HG03108 (cell line): Measurements from ENCODE around the gene PYGO2.
"Not testable (repeated sequence)": the region's sequence is repeated elsewhere in the genome, so short reads cannot be mapped to it uniquely, and the experiment has no call there.

Experiments
- ATAC-seq: cut with Tn5 transposase; IDR thresholded peaks from one replicate; pipeline ENCODE4 v1.9.1; 2021; ENCODE audit warnings: moderate library complexity; ENCODE audit not compliant: unreplicated experiment

PYGO2 gene

DNA sequence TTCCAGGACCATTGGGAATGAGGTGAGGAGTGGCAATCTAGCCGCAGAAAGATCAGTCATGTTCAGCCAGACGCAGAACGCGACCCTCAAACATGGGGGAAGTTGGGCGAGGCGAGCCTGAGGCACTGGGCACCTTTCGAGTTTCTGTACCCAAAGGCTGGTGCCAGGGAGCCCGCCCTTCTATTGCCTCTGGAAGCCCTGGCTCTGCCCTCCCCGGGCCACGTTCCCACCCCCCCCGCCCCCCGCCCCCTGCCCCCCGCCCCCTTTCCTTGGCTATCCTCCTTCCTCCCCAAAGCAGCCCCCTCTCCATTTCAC is 38.8 kb upstream of the PYGO2 start:
- ATAC-seq, result no peak

DNA sequence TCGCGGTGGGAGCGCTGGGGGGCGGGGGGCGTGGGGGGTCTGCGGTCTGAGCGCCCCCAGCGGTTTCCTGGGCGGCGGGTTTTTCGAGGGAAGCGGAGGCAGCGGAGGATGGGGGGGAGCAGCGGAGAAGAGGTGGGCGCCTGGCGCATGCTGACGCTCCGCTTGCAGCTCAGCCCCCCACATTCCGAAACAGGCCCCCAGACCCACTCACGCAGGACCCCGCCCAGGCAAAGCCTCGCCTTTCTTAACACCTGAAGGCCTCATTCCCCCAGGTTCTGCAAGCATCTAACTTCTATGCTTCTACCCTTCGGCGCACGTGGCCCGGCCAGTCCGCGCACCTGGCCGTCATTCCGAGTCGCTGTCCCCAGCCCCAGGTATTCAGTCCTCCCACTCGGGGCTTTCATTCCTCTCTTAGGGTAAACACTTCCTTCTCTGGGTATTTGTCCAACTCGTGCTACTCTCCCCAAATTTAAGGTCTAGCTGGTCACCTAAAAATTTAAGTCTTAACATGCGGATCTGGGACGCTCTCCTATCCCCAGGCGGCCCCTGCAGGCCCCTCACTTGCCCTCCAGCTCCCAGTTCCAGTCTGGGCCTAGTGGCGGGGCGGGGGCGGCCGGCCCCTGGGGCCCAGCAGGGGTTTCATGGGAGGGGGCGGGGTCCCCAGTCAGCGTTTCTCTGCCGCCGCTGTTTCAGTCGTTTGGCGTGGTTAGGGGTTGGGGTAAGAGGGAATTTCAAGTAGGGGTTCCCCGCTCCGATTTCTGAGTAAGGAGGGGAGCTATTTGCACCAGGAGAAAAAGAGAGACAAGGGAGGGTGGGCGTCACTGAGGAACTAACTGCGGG is 38.2 kb upstream of the PYGO2 start:
- ATAC-seq, result no peak

DNA sequence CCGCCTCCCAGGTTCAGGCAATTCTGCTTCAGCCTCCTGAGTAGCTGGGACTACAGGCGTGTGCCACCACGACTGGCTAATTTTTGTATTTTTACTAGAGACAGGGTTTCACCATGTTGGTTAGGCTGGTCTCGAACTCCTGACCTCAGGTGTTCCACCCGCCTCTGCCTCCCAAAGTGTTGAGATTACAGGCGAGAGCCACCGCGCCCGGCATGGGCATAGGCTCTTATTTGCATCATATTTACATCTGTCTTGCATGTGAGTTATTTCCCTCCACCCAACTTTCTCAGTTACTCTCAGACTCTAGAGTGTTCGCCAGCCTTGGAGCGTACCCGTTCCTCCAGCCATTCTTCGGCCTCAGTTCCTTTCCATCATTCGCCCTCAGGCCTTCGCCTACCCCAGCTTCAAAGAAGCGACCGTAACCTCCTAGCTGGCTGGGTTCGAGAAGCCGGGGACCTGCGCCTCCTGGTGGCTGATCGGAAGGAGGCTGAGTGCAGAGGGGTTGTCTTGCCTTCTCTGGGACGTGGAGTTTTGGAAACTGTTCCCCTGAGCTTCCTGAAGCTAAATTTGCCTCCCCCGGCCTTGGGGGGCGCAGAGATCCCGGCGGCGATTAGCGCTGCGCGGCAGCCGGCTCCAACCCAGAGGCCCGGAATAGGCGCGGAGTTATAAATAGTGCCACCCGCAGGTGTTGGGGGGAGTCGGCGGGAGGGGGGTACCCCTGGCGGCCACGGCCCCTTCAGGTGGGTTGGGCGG is 37.4 kb upstream of the PYGO2 start:
- no peak for ATAC-seq

DNA sequence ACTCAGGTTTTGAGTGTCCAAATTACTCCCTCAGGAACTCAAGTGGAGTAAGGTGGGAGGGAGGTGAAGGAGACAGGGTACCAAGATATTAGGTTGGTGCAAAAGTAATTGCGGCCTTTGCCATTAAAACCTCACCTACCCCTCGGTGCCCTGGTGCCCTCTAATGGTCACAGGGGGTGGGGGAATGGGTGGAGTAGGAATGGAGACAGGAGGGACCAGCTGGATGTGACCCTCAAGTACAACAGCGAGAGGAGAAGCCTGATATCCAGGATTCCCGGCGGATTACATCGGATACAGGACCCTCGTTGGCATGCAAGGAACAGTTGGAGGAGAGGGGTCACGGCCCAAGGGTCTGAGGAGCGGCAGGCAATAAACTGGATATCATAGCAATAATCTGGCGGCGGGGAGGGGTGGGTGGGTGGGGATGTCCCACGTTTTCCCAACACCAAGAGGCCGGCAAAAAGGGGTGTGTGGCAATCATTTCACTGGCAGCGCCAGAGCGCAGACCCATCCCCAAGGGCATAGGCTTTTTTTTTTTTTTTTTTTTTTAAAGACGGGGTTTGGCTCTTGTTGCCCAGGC is 36.7 kb upstream of the PYGO2 start:
- ATAC-seq, result no peak

DNA sequence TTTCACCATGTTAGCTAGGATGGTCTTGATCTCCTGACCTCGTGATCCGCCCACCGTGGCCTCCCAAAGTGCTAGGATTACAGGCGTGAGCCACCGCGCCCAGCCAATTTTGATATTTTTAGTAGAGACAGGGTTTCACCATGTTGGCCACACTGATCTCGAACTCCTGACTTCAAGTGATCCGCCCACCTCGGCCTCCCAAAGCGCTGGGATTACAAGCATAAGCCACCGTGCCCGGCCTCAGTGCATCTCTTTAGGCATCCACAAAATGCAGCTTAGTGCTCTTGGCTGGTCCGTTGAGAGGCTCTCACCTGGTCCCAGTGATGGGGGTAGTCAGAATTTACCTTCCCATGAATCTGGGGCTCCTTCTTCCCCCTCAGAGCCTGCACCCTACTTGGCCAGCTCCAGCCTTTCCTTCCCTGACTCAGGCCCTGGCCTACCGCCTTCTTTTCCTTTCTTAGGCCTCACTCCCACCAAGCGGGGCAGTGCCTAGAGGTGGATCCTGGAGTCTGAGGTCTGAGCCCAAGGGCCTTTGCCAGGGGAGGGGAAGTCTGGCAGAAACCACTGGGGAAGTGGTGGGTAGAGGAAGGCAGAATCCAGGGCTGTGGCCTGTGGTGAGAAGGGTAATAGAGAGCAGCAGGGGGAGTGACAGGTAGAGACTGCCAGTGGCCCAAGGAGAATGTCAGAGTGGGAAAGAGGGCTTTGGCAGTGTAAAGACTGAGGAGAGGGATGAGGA is 35.6 kb upstream of the PYGO2 start:
- no peak for ATAC-seq

DNA sequence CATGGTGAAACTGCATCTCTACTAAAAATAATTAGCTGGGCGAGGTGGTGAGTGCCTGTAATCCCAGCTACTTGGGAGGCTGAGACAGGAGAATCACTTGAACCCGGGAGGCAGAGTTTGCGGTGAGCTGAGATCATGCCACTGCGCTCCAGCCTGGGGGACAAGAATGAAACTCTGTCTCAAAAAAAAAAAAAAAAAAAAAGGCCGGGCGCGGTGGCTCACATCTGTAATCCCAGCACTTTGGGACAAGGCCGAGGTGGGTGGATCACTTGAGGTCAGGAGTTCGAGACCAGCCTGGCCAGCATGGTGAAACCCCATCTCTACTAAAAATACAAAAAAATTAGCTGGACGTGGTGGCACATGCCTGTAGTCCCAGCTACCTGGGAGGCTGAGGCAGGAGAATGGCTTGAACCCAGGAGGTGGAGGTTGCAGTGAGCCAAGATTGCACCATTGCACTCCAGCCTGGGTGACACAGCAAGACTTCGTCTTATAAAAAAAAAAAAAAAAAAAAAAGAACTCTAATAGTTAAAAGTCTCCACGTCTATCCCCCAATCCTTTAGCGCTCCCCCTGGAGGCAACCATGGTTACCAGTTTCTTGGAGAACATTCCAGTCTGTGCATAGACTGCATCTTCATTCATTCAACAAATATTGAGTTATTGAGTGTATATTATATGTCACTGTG is 33.9 kb upstream of the PYGO2 start:
- not testable (repeated sequence) for ATAC-seq

DNA sequence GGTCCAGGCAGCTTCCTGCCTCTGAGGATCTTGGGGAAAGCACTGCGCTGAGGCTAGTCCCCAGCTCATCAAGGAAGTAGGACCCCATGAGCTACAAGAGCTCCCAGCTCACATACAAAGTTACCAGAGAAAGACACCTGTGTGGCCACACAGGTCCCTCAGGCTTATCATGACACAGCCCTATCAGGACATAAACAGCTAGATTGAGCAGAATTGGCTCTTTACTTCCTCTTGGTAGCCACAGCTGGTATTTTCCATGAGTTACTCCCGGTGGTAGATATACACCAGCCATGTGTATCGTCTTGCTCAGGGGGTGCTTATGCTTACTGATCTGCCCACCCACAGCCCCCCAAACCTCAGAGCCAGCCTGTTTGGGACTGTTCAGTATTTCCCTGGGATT is 33.0 kb upstream of the PYGO2 start:
- no peak for ATAC-seq

DNA sequence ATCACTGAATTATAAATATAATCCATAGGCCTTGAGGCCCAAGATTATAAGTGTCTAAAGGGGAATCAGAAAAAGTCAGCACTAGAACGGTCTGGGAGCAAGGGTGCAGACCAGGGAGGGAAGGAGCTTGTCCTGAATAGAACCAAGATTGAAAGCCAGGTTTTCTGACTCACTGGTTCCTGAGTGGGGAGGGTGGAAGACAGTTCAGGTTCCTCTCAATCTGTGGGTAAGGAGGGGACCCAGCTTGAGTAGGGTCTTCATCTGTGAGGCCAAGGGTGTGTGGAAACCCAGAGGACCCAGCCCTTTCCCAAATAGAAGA is 32.6 kb upstream of the PYGO2 start:
- no peak for ATAC-seq

DNA sequence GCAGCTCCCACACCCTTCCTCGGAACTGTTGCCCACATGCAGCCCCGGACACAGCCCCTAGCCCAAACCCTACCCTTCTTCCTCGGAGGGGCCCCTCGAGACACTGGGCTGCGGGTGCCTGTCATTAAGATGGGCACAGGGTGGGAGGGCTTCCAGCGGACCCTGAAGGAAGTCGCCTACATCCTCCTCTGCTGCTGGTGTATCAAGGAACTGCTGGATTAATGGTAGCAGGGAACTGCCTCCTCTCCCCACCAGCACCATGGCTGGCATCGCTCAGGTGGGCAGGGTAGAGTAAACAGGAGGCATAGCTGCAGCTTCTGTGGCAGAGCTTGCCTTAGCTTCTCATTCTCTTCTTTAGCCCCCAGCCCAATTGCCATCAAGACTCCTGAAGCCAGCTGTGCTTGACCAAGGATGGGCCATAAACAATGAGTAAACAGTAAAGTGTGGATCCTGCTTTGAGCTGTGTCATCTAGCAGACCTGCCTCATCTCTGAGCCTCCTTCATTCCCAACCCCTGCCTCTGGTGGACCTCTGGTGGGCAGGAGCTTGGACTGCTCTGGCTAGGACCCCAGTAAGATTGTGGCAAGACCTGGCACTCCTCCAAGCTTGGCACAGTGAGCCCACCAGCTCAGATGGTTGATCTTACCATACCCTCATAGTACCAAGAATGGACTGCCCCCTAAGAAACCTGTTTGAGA is 32.1 kb upstream of the PYGO2 start, which contains the start of gene LENEP:
TSS of gene LENEP (plus strand) at position 15 of the 697 bp plus-strand sequence. CDS start at position 37, 22 bp downstream.
- ATAC-seq, result no peak

DNA sequence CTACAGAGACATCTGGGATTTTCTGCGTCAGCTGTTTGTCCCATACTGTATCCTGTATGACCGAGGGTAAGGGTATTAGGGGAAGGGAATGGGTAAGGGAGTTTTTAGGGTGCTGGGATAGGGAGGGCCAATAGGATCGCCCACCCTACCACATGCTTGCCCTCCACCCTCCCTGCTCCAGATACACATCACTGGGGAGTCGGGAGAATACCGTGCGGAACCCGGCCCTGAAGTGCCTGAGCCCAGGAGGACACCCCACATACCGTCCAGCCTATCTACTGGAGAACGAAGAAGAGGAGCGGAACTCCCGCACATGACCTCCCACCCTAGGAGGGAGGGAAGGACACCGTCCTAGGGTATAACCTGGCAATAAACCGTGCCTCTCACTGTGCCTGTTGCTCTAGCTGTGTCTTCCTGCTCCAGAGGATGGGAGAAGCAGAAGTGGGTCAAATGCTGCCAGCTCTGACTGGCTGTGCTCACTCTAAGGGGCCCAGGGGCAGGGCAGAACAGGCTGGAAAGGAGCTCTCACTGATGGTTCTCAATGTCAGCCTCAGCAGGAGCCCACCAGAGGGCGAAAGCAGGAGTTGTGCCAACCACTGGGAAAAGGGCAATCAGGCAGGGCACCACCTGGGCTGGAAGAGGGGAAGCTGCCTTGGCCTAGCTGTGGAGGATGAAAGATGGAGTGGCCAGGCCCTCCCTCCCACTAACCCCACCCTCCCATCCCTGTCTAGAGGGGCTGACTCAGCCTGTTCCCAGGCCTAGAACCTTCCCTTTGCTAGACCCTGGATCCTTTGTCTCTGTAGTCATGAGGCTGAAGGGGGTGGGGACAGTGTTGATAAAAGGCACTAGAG is 31.4 kb upstream of the PYGO2 start:
- ATAC-seq, result no peak

DNA sequence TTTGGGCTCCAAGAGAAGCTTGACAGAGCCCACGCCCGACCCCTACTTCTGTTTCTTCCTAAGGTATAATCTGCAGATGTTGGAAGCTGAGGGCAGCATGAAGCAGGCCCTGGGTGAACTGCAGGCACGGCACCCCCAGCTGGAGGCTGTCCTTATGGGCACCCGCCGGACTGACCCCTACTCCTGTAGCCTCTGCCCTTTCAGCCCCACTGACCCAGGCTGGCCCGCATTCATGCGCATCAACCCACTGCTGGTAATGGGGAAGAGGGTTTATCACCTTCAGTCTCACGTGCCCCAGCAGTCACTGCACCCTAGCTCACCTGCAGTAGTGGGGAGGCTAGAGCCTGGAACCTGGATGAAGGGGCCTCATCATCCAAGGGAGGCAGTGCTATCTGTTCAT is 28.7 kb upstream of the PYGO2 start:
- no peak for ATAC-seq

DNA sequence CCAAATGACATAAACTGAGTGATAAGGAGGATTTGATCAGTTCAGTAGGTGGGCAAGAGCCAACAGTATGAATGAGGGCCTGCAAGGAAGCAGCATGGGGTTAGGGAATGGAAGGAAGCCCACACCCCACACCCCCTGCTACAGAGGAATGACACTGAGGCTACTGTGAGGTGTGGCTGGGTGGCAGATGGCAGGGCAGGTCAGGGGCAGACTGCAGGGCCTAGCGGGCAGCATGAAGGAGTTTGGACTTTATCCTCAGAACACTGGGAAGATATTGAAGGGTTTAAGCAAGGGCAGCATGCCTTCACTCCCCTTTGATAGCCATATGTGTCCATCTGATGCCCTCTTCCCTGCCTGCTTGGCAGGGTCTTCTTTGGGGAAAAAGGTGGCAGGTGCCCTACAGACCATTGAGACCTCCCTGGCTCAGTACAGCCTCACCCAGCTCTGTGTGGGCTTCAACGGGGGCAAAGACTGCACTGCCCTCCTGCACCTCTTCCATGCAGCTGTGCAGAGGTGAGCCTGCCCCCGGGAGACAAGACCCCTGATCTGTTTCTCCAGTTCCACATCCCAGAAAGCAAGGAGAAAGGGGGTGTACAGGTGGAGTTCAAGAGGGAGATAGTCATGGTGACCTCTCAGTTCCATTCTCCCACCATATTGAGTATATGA is 27.7 kb upstream of the PYGO2 start:
- no peak for ATAC-seq

DNA sequence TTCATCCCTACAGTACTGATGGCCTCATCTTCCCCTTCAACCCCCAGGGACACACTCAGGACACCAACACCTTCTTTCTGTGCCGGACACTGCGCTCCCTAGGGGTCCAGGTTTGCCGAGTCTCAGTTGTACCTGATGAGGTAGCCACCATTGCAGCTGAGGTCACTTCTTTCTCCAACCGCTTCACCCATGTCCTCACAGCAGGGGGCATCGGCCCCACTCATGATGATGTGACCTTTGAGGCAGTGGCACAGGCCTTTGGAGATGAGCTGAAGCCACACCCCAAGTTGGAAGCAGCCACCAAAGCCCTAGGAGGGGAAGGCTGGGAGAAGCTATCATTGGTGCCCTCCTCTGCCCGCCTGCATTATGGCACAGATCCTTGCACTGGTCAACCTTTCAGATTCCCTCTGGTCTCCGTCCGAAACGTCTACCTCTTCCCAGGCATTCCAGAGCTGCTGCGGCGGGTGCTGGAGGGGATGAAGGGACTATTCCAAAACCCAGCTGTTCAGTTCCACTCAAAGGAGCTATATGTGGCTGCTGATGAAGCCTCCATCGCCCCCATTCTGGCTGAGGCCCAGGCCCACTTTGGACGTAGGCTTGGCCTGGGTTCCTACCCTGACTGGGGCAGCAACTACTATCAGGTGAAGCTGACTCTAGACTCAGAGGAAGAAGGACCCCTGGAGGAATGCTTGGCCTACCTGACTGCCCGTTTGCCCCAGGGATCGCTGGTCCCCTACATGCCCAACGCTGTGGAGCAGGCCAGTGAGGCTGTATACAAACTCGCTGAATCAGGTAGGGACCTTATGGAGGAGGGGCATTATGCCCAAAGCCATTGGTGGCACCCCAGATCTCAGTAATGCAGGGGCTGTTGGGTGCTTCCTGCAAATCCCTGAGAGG is 26.7 kb upstream of the PYGO2 start:
- ATAC-seq, result no peak

DNA sequence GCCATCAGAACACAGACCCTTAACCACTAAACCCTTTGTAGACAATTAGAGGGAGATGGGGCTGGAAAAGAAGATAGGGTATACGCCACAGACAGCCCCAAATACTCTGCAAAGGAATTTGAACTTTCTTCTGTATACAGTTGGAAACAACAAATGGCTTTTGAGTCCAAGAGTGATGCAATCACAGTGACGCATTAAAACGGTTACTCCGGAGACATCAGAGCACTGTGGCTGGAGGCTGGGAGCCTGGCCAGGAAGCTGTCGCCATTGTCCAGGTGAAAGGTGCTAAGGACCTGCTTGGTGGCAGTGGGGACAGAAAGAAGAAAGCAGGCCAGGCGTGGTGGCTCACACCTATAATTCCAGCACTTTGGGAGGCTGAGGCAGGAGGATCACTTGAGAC is 25.7 kb upstream of the PYGO2 start:
- no peak for ATAC-seq

DNA sequence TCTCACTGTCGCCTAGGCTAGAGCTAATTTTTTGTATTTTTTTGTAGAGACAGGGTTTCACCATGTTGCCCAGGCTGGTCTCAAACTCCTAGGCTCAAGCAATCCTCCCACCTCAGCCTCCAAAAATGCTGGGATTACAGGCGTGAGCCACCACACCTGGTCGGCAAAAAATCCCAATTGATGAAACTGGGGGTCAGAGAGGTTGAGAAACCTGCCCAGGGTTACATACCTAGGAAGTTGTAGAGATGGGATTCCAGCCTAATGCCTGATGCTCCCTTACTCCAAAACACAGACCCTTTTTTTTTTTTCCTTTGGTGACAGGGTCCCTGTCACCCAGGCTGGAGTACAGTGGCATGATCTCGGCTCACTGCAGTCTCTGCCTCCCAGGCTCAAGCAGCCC is 25.2 kb upstream of the PYGO2 start:
- not testable (repeated sequence) for ATAC-seq

DNA sequence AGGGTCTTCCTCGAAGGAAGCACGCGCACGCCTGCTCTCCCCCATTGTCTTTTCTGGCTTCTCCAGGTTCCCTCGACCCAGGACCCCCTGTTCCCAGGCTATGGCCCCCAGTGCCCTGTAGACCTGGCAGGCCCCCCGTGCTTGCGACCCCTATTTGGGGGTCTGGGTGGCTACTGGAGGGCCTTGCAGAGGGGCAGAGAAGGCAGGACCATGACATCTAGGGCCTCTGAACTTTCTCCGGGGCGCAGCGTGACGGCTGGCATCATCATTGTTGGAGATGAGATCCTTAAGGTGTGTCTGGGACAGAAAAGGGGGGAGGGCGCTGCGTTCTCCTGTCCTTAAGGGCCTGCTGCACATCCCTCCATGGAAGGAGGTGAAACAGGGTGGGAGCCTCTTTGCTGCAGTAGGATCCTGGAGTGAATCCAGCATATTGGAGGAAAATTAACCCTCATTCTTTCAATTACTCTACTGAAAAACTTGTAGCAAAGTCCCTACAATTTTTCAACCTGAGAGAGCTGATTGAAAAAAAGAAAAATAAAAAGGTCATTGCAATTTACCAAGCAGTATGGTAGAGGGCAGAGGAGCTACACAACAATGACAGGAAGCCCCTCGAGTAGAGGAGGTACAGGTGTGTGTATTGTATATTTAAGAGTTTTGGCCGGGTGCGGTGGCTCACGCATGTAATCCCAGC is 22.3 kb upstream of the PYGO2 start:
- no peak for ATAC-seq

DNA sequence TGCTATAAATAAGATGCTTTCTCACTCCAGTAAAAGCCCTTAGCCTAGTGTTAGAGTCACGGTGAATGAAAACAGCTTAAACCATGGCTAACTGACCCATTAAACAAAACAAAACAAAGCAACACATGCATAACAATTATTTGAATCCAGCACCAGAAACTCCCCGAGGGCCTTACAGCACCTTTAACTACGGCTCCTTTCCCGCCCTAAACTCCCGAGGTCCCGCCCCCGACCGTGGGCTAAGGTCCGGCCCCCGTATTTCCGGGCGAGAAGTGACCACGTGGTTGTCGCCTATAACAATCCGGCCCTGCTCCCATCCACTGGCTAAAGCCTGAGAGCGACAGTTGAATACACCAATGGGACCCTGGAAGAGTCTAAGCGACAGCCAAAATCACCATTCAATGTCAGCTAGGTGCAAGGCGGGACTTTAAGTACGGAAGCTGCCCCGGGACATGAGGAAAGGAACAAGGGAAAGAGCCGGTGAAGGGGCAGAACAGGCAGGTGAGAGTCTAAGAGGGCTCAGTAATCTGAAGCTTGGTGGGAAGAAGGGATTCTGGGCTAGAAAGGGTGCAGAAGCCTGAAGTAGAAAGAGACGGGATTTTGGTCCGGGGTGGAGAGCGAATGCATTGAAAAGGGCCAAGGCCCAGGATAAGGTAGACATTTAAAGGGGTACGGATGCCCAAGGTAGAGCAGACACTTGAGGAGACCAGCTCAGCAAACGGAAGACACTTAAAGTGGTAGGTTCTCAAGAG is 21.5 kb upstream of the PYGO2 start, which contains the start of gene FLAD1:
TSS of gene FLAD1 (plus strand) at position 448 of the 752 bp plus-strand sequence. CDS start 351 bp downstream, outside the sequence.
- peak; percentile 97 for ATAC-seq
